HG02610 (cell line): Measurements from ENCODE around the gene UBE2F.

Experiments
- ATAC-seq: cut with Tn5 transposase; IDR thresholded peaks from one replicate; pipeline ENCODE4 v1.9.1; 2021; ENCODE audit warnings: mild to moderate bottlenecking, moderate library complexity; ENCODE audit not compliant: unreplicated experiment

The UBE2F gene

DNA sequence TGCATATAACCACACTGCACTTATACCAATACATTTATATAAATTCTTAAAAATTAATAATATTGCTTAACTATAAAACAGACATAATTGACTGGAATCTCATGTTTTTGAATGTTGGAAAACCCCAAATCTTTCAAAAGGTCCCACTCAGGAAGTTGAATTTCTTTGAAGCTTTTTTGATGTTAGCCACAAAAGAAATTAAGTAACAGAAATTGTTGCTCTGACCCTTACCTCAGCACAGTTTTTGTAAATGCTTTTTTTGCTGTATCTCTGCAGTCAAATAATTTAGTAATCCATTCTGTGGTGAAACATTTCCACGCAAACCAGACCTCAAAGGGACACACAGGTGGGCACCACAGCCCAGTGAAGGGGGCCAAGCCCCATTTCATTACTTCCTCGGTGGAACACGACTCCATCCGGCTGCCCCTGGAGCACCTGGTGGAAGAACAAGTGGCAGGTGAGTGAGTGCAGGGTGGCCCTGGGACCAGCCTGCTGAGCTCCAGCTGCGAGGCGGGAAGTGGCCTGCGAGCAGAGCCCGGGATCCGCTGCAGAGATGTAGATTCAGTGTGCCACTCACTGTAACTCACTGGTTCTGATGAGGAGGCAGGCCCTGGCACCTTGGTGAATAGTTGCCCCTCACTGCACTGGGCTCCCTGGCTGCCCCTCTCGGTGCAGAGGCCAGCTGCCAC lies 102.4 kb downstream of the UBE2F start:
- ATAC-seq, result no peak

DNA sequence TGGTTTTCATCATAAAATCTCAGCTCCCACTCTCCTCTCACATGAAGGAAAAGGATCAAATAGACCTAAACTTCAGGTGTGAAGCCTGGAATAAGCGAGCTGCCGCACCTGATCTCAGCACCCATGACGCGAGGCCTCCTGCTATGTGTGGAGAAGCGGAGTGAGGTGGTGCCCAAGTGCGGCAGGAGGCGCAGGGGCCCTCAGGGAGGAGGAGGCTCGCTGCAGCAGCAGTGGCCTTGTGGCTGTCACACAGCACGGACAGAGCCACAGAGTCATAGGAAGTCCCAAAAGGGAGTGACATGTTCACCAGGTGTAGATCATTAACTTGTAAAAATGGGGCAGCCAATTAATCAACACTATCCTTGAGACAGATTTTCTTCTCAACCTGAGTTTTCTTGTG lies 103.1 kb downstream of the UBE2F start:
- no peak for ATAC-seq

DNA sequence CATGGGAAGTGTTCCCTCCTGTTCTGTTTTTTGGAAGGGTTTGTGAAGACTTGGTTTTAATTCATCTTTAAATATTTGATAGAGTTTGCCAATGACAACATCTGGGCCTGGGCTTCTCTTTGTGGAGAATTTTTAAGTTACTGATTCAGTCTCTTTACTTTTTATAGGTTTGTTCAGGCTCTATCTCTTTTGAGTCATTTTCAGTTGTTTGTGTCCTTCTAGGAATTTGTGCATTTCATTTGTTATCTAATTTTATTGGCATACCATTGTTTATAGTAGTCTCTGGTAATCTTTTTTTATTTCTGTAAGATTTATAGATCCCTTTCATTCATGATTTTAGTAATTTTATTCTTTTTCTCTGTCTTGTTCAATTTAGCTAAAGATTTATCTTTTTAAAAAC lies 108.6 kb downstream of the UBE2F start:
- ATAC-seq, result no peak

DNA sequence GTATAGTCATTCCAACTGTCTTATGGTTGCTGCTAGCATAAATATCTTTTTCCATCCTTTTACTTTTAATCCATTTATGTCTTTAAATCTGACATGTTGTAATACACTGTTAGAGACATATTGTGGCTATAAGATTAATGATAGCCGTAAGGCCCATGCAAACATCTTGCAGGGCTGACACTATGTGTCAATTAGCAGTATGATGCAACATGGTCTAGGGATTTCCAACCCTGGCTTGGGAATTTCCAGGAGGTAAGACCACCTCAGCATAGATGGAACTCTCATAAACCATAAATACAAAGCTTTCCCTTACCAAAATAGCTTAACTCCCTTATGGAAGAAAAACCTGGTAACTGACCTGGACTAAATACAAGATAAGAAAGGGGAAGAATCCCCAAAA lies 110.5 kb downstream of the UBE2F start:
- no peak for ATAC-seq

DNA sequence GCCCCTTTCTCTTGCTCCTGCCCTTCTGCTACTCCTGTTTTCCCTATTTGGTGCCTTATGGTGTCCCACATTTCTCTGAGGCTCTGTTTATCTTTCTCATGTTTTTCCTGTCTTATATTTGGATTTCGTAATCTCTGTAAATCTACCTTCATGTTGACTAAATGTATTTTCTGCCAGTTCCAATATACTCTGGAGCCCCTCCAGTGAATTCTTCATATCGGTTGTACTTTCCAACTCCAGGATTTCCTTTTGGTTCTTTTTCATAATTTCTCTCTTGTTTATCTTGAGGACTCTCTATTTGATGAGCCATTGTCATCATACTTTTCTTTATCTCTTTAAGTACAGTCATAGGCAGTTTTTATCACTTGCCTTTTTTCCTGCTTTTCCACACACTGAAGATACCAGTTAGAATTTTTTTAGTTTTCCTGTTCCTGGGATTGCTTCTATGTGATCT lies 113.1 kb downstream of the UBE2F start:
- ATAC-seq, result no peak

DNA sequence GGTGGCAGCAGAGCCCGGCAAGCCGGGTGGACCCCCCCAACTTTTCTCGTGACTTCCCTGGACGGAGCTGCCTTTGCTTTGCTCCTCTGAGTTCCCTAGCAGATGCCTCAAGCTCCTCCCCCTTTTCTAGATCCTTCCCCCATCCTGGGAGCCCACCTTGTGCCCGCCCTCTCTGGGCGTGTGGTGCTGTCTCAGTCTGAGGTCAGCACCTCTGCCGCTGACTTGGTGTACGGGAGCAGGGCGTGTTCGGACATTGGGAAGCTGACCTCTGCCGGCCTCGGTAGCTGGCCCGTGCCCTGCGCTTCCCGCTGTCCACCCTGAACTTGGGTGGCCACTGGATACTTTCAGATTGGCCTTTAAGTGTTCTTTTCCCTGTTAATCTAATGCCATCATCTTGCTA lies 113.7 kb downstream of the UBE2F start:
- ATAC-seq, result no peak

DNA sequence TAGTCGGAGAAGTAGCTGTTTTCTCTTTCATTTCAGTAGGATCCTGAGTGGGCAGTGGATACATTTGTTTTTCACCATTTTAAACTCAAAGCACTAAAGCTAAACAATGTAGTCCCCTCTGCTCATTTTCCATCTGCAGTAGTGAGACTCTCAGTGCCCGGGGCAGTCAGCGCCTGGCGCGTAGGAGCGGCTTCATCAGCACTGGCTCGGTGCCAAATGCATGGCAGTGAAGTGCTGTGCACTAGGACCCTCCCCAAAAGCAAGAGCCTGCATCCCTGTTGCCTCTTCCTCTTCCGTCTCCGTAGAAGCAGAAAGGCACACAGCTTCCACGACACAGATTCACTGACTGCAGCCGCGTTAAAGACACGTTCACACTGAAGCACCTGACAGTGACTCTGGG lies 114.3 kb downstream of the UBE2F start:
- ATAC-seq, result no peak

DNA sequence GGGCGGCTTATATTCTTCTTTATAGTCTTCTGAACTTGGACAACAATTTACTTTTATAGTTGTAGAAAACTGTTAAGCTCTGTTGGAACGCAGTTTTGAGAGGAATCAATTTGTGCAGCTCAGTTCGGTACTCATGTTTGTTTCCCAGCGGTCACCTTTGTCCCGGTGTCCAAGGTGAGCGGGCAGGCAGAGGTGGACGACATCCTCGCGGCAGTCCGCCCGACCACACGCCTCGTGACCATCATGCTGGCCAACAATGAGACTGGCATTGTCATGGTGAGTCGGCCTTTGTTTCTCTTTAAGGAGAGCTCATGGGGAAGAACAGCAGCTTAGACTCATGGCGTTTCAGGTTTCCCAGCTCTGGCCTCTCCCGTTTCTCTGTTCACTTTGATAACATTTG lies 114.7 kb downstream of the UBE2F start:
- no peak for ATAC-seq

DNA sequence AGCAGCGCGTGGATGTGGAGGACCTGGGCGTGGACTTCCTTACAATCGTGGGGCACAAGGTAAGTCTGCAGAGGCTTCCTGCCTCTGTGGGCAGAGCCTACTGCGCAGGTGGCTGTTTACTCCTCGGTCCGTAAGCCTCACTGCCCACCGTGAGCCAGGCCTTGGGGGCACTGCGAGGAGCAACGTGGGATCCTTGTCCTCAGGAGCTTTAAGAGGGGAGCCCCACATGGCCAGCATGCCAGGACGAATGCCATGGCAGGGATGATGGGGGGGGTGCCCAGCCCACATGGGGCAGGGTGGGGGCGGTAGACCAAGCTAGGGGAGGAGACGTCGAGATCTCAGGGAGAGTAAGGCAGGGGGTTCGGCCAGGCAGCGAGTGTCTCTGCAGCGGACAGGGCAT lies 115.3 kb downstream of the UBE2F start:
- no peak for ATAC-seq

DNA sequence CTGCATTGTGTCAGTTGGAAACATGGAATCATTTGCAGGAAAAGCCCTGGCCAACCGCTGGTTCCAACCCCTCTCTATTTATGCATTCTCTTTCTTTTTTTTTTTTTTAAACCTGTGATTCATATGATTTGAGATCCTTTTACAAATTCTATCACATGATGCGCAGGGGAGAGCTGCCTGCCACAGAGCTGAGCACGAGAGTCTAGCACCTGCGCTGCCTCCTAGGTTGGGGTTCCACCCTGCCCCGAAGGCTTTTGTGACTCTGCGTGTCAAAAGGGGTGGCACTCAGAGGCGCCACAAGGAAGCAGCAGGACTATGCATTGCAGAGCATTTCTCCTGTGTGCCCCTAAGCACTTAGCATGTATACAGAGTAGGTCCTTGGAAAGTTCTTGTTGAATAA lies 116.0 kb downstream of the UBE2F start:
- no peak for ATAC-seq

DNA sequence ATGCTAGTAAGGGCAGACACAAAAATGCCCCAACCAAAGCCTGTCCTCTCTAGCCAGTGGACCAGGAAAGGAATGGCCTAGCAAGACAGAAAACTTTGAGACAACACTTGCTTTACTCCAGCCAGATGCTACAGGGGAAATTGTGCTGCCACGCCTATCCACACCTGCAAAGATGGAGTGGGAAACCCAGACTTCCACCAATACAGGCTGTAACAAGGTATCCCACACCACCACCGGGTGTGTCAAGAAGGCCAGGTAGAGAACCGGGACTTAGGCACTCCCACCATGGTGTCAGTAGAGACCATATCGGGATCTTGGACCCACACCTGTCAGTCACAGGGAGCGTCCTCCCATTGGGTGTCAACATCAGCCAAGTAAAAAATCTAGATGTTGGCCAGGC lies 117.1 kb downstream of the UBE2F start:
- ATAC-seq, result no peak

DNA sequence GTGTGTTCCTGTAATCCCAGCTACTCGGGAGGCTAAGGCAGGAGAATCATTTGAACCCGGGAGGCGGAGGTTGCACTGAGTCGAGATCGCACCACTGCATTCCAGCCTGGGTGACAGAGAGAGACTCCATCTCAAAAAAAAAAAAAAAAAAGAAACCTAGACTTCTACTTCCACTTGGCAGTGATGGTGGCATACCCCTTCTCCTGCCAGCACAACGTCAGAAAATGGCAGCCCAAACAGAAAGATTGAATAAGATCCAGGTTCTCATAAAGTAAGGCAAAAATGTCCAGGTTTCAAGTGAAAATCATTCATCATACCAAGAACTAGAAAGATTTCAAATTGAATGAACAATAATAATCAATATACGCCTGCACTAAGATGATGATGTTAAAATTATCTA lies 117.9 kb downstream of the UBE2F start:
- ATAC-seq, result no peak

DNA sequence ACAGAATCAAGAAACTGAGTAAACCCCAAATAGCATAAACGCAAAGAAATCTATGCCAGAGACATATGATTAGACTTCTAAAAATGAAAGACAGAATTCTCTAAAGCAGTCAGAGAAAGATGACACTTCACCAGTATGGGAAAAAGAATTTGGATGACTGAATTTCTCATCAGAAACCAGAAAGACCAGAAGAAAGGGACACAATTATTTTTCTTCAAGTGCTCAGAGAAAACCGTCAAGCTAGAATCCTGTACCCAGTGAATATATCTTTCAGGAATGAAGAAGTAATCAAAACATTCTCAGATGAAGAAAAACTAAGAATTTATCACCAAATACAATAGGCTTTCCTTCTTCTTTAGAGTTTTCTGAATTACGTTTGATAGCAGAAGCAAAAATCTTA lies 119.1 kb downstream of the UBE2F start:
- ATAC-seq, result no peak

DNA sequence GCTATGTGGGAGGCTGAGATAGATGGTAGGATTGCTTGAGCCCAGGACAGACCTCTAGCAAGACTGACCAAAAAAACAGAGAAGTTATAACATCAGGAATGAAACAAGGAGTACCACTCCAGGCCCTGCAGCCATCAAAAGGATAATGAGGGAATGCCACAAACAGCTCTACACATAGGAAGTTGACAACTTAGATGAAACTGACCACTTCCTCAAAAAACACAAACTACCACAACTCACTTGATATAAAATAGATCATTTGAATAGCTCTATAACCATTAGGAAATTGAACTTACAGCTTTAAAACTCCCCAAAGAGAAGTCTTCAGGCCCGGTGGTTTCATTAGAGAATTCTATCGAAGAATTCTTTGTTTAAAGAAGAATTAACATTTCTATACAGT lies 120.4 kb downstream of the UBE2F start:
- no peak for ATAC-seq

DNA sequence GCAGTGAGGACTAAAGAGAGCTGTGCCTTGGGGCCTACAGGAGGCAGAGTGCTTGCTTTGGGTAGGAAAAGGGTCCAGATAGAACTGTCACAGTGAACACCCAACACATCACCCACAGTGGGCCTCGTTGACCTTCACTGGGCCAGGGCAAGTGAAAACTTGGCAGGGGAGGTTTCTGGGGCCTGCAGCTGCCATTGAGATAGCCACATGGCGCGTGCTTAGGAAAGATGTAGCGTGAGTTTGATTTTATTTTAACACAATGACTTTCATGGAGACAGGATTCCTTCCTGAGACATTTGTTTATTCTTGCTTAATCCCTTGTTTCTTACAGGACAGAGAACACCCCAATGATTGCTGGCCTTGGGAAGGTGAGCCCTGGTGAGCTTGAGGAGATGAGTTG lies 124.1 kb downstream of the UBE2F start:
- no peak for ATAC-seq

DNA sequence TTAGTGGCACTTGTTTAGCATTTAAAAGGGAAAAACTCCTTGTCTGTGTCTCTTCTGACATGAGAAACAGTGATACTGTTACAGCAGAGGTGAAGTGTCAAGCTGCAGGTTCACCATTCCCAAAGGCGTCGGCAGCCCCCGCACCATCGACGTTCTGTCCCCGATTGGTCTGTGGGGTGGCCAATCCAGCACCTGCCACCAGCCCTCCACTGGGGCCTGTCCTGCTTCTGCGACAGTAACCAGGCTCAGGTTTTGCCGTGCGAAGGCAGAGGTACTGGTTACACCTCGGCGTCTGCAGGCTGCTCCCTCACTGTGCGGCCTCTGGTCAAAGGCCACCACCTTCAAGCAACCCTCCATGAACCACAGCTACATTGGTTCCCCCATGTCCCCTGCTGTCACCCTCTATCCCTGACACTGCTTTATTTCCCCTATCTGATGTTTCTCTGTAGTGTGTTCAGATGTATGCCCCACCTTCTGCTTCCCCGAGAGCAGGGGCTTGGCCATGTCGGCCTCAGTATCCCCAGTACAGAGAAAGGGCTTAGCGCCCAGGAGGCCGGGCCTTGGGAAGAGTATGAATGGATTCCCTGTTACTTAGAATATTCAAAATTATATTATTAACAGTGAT lies 124.7 kb downstream of the UBE2F start:
- ATAC-seq, result no peak
